ENCODE results near the gene ANGPTL2.

ANGPTL2 gene

GRCh38 chr9:127096208-127096607, 26.2 kb downstream of the ANGPTL2 start:
- no peak for DNase-seq (ENCODE audit: low read depth in 3 of 3)

DNA sequence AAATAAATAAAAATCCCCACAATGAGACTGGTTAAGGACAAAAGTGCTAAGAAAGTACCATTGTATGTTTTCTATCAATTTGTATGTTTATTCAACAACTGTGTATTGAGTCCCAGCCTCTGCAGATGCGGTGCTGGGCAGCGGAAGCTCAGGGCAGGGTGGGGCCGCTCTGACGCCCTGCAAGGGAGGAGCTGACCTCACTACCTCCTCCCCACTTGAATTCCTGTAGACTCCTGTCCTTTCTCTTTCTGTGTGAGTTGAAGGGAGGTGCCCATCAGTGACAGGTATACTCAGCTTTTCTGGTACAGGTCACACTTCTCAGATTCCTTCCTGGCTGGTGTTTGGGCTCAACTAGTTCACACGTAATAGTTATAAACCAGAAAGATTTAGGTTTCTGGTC, 27.0 kb downstream of the ANGPTL2 start:
- no peak for DNase-seq (ENCODE audit: low read depth in 3 of 3)

GRCh38 chr9:127093319-127094020, 29.0 kb downstream of the ANGPTL2 start:
- no peak for DNase-seq (ENCODE audit: low read depth in 3 of 3)

- DNase-seq (ENCODE audit: low read depth in 3 of 3) = no peak
These were observed 30.3 kb downstream of the ANGPTL2 start for GRCh38 chr9:127092041-127092608.

GRCh38 chr9:127091526-127091925, 30.9 kb downstream of the ANGPTL2 start:
- DNase-seq (ENCODE audit: low read depth in 3 of 3) = no peak

DNA sequence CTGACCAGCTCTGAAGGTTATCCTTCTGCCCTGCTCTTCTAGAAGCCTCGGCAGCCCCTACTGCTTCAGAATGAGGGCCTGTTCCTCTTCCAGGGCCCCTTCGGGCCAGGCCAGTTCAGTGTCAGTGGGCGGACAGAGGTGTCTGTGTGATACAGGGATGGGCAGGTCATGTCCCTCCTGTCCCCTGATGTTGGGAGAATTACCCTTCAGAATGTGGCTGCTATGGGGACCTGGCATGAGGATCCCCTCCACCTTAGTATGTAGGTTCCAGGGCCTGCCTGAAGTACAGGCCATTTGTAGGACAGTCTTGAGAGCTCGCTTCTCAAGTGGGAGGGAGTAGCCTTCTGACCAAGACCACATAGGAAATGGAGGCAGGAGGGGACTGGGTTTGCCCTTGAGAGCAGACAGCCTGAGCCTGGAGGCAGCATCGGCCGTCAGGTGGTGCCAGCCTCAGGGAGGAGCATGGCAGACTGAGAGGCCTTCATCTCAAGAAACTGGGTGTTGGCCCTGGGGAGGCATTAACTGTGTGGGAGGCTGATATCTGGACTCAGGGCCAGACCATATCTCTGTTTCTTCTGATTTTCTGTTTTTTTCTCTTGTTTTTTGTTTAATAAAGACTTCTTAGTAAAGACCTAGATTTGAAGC, 32.0 kb downstream of the ANGPTL2 start:
- no peak for DNase-seq (ENCODE audit: low read depth in 3 of 3)

- no peak for DNase-seq (ENCODE audit: low read depth in 3 of 3)
These were observed 32.8 kb downstream of the ANGPTL2 start for GRCh38 chr9:127089631-127090081.

DNA sequence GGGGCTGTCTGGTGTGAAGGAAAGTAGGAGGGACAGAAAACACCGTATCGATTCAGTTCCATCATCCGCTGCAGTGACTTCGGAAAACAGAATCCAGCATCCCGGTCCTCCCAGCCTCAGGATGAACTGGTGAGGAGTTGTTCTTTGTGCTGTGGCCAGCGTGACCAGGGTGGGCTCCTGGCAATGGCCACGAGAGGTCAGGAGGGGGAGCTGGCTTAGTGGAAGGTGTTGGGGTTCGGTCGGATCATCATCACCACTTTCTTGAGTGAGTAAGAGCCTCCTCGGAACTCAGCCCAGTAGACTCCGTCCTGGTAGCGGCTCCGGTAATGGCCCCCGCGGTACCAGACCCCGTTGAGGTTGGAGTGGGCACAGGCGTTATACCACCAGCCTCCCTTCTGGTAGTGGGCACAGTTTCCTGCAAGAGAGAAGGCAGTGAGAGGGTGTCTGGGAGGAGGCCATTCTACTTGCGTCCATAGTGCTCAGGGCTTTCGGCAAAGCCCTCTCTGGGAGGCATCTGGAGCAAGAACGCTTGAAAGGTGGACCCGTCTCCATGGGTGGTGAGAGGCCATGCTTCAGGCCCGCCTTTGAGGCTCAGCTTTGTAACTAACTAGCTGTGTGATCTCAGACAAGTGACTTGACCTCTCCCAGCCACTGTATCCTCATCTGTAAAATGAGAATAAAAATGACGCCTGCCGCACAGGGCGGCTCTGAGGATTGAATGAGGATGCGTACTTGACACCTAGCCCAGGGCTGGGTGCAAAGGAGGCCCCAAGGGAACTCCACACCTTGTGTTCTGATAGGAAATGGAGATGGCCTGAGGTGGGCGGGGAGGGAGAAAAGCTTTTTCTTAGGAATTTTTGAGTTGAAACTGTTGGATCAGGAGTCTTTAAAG, 33.5 kb downstream of the ANGPTL2 start:
- no peak for DNase-seq (ENCODE audit: low read depth in 3 of 3)

GRCh38 chr9:127087836-127088235, 34.6 kb downstream of the ANGPTL2 start:
- DNase-seq (ENCODE audit: low read depth in 3 of 3) = no peak

DNA sequence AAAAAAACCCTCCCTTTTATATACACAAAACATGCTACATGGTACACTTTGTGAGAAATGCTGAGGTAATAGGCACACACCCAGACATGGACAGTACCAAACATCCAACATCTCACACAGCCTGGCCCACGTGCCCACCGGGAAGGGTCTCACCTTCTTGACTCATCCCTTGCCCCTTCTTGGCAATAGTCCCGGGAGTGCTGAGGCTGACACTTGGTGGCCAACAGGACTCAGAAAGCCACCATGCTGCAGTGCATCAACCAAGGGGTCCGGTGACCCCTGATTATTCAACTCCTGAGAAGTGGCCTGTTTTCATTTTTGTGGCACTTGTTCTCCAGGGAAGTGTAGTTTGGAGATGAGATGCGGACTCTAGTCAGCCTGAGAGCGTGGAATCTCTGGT, 35.0 kb downstream of the ANGPTL2 start:
- no peak for DNase-seq (ENCODE audit: low read depth in 3 of 3)

DNA sequence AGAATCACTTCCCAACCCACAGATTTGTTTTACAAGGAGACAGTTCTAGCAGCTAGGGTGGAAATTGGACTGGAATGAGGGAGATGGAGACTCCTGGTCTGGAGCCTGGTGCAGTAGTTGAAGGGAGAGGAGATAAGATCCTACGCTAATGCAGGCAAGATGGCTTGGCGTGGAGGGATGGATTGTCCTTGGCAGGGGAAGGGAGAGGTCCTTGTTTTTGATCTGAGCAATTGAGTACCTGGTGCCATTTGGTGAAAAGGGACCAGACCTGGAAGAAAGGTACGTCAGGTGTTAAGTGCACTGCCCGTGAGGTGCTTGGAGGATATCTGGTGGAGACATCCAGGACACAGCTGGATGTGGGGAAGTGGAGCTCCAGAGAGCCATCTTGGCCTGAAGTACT, 35.7 kb downstream of the ANGPTL2 start:
- no peak for DNase-seq (ENCODE audit: low read depth in 3 of 3)

- no peak for DNase-seq (ENCODE audit: low read depth in 3 of 3)
These were observed 37.2 kb downstream of the ANGPTL2 start for GRCh38 chr9:127085186-127085585.

DNA sequence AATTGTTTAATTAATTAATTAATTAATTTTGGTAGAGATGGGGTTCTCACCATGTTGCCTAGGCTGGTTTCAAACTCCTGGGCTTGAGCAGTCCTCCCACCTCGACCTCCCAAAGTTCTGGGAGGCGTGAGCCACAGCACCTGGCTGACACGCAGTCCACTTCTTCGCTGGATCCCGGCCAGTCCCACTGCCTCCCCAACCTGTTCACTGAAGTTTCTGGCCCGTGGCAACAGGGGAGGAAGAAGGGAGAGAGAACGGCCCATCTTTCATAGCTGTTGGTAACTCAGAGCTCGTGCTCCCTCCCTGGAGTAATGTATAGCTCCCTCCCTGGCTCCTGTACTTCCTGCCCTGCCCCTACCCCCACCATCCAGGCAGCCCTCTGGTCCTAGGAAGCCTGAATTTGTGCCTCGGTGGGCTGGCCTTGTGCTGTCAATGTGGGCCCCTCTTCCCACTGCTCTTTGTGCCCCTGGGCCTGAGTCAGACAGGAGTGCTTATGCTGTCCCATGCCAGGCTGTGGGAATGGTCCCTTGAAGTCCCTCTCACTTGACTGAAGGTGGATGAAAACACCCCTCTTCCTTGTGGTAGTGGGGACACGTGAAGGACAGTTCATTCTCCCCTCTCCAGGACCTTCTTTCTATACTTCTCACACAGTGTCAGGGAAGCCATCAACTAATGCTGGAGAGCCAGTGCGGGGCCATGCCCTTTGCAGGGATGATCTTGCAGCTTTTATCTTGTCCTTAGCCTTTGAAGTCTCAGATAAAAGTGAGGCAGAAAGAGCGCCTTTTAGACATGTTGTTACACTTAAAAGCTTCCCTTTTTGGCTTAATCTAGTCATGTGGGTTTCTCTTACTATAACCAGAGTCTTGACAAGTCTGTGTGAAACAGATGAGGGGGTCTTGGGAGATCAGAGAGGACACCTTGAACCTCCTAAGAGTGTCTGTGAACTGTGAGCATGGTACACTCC, 38.1 kb downstream of the ANGPTL2 start:
- no peak for DNase-seq (ENCODE audit: low read depth in 3 of 3)

DNA sequence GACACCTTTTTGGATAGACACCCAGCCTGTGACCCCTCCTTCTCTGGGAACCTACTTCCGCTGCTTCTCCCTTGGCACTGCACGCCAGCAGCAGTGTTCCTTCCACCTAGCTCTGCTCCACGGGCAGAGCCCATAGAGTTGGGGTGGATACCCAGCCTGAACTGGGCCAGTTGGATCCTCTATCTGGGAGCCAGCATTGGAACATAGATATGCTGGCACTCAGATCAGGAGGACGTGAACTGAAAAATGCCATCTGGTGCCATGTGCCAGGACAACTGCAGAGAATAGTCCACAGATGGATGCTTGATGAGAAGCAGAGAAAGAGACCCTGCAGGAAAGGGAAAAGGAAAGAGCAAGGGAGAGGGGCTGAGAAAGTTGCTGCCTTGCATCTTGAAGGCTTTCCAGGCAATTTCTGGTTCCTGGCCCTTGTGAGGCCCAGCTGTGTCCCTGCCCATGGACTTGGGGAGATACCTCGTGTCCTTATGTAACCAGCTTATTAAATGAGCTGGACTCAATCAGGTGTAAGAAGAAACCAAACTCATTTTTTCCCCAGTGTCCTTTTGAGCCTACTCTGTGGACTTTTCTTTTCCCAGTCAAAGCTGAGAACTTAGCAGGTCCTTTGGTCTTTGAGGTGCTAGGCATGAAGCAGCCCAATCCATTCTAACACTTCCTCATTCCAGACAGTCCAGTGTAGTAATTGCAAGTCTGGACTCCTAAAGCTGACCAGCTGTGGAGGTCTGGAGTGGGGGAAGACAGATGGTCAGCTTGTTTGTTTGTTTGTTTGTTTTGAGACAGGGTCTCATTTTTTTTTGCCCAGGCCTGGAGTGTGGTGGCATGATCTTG, 39.1 kb downstream of the ANGPTL2 start:
- DNase-seq (ENCODE audit: low read depth in 3 of 3) = no peak

- no peak for DNase-seq (ENCODE audit: low read depth in 3 of 3)
These were observed 40.9 kb downstream of the ANGPTL2 start for GRCh38 chr9:127081250-127082185.

- DNase-seq (ENCODE audit: low read depth in 3 of 3) = no peak
These were observed 42.8 kb downstream of the ANGPTL2 start for GRCh38 chr9:127079446-127080140.

- no peak for DNase-seq (ENCODE audit: low read depth in 3 of 3)
These were observed 43.4 kb downstream of the ANGPTL2 start for GRCh38 chr9:127078988-127079387.

GRCh38 chr9:127078336-127078735, 44.1 kb downstream of the ANGPTL2 start:
- DNase-seq (ENCODE audit: low read depth in 3 of 3) = no peak

GRCh38 chr9:127077644-127077946, 44.8 kb downstream of the ANGPTL2 start:
- DNase-seq (ENCODE audit: low read depth in 3 of 3) = no peak
